Measurements from ENCODE around the gene SH3RF3.

The SH3RF3 gene

DNA sequence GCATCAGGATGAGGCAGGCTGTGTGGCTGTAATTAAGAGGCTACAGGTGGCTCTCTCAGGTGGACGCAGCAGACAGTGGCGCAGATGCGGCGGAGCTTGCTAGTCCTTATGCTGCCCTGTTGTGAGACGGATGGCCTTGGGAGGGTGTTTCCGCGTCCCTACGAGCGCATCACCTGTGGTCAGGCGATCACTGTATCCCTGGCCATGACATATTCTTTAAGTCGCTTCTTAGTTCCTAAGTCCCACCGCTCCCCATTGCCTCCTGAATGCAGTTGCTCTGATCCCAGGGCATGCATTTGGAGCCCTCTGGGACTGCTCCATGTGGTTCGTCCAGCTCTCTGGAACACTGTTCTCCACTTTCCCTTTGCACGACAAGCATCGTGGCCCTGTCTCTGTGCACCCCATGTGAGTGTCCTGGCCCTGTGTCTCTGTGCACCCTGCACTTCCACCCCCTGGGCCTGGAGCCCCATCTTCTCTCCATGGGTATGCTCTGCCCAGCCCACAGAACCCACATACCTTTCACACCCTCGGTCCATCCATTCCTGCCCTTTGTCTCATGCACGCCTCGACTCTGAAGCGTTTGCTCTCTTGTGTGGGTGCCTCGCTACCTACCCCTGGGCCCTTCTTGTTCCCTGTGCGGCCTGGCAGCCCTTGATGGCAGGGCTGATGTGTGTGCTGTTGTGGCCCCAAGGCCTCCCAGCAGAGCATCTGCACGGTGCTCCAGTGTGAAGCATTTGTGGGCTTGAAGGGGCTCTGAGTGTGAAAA, 74.4 kb downstream of the SH3RF3 start:
- no peak for DNase-seq (ENCODE audit: low read depth)

- no peak for DNase-seq (ENCODE audit: low read depth)
Observed at GRCh38 chr2:109204412-109204811, 75.4 kb downstream of the SH3RF3 start.

DNA sequence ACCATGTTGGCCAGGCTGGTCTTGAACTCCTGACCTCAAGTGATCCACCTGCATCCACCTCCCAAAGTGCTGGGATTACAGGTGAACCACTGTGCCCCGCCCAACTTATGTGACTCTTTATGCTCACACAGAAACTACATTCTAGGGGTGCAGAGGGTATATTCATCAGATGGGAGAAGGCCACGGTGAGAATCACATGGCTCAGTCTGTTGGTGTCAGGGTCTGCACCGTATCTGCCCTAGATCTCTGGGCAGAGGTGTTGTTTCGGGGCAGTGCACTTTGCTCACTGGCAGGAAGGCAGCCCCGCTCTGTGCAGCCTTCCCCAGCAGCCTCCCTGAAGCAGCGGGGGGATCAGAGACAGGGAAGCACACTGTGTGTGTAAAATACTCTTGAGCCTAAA, 76.4 kb downstream of the SH3RF3 start:
- no peak for DNase-seq (ENCODE audit: low read depth)

- DNase-seq (ENCODE audit: low read depth): no peak
Observed at GRCh38 chr2:109206569-109207146, 77.7 kb downstream of the SH3RF3 start.

DNA sequence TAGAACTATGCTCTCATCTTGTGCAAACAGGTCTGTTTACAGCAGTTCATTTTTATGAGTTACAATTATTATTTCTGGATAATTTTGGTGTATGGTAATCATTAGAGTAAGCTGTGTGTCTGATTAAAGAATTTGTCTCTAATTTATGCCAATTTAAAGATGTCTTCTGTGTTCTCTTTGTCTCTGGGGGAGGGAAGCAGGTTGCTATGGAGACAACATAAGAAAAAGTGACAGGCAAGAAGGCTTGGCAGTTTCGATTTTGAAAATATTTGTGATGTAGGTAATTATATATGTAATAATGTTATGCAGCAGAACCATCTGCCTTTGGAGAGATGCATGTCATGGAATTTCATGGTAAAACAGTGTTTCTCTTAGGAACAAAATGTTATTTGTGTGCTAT, 78.2 kb downstream of the SH3RF3 start:
- no peak for DNase-seq (ENCODE audit: low read depth)

- no peak for DNase-seq (ENCODE audit: low read depth)
Observed at GRCh38 chr2:109208071-109208950, 79.3 kb downstream of the SH3RF3 start.

DNA sequence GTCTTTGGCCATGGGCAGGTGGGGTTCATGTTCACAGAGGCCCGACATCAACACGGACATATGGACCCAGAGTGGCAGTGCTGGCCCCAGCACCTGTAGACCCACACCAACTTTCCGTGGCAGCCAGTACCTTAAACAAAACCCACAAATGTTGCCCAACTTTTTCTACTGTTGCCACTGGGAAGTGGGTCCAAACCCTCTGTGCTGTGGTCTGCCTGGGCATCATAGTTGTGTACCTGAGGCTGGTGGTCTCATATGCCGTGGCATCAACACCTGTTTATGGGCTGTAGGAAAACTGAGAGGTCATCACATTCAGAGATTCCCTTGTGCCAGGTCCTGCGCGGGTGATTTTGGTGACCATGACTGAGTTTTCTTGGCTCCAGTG, 79.9 kb downstream of the SH3RF3 start:
- no peak for DNase-seq (ENCODE audit: low read depth)

GRCh38 chr2:109209412-109209811, 80.4 kb downstream of the SH3RF3 start:
- DNase-seq (ENCODE audit: low read depth): no peak

DNA sequence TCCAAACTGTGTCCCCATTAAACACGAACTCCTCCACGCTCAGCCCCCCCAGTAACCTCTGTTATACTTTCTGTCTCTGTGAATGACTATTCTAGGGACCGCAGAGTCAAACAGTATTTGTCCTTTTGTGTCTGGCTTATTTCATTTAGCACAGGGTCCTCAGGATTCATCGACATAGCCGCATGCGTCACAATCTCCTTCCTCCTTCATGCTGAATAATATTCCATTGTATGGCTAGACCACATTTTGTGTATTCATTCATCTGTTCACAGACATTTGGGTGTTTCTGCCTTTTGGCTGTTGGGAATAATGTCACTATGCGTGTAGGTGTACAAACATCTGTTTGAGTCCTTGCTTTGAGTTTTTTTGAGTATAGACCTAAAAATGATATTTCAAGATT, 80.9 kb downstream of the SH3RF3 start:
- no peak for DNase-seq (ENCODE audit: low read depth)

- DNase-seq (ENCODE audit: low read depth): no peak
Observed at GRCh38 chr2:109210431-109211200, 81.6 kb downstream of the SH3RF3 start.

DNA sequence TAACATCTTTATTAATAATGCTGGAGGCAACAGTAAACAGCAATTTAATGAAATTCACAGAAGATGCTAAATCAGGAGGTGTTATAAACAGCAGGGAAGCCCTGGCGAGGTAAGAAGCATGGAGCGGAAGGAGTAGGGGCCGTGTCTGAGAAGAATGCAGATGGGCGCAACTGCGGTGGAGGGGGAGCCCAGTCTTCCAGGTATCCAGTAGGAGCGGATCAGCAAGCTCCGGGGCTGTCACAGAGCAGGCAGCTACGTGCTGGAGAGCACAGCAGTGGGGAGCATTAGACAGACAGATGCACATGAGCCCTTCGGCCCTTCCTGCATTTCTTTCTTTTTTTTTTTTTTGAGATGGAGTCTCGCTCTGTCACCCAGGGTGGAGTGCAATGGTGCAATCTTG, 82.3 kb downstream of the SH3RF3 start:
- no peak for DNase-seq (ENCODE audit: low read depth)

DNA sequence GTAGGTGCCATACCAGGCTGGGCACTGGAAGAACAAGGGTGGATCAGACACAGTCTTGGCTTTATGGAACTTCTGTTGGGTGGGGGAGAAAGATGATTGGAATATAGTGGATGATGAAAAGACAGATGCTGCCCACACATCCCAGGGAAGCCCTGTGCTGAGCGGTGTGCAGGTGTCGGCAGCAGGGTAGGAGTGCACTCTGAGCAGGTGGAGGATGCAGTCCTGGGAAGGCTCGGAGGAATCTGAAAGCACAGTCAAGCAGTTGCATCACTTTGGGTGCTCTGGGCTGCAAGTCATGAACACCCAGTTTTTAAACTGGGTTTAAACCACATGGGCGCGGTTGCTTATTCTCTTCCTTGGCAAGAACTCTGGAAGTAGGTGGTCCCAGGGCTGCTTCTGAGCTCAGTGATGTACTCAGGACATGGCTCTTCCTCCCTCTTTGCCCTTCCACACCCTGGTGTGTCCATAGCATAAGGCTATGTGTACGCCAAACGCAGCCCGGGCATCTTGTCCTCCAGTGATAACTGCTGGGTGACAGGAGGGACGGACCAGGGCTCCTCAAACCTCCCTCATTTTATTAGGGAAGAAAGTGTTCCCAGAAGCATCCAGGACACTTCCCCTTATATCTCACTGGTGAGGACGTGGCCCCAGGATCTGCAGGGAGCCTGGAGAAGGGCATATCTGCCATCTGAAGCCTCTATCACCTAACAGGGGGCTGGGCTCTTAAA, 84.0 kb downstream of the SH3RF3 start:
- DNase-seq (ENCODE audit: low read depth): no peak

GRCh38 chr2:109213646-109214433, 84.8 kb downstream of the SH3RF3 start:
- peak; percentile 49 for DNase-seq (ENCODE audit: low read depth)

GRCh38 chr2:109214651-109215371, 85.8 kb downstream of the SH3RF3 start:
- DNase-seq (ENCODE audit: low read depth): no peak

- no peak for DNase-seq (ENCODE audit: low read depth)
Observed at GRCh38 chr2:109215866-109216265, 86.9 kb downstream of the SH3RF3 start.

- DNase-seq (ENCODE audit: low read depth): no peak
Observed at GRCh38 chr2:109216332-109216731, 87.3 kb downstream of the SH3RF3 start.

DNA sequence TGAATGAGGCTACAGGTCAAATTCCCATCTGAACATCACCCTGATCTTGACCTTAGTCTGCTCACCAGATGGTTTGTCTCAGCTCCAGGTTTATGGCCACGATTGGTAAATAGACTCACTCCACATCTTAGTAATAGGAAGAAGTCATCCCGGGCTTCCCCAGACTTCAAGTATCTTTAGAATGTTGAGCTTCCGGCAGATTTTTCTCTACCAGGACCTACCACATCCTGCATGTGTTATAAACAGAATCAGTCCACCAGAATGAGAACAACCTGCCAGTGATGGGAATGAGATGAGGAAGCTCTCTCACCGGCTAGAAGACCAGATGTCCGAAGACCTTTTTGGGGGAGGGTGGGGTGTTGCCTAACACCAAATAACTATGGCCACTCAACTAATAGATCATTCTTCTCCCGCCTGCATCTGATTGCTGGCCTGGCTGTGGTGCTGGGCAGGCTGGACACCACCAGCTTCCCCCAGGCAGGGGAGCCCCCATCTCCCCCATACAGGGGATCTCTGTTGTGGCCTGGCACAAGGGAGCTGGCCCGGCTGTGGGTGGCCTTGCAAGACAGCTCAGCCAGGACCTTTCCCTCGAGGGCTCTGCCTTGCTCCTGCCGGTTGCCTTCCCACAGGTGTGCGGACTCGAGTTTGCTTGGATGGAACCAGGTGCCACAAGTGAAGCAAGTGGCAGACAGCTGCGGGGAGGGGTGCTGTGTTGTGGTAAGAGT, 88.5 kb downstream of the SH3RF3 start:
- DNase-seq (ENCODE audit: low read depth): no peak

DNA sequence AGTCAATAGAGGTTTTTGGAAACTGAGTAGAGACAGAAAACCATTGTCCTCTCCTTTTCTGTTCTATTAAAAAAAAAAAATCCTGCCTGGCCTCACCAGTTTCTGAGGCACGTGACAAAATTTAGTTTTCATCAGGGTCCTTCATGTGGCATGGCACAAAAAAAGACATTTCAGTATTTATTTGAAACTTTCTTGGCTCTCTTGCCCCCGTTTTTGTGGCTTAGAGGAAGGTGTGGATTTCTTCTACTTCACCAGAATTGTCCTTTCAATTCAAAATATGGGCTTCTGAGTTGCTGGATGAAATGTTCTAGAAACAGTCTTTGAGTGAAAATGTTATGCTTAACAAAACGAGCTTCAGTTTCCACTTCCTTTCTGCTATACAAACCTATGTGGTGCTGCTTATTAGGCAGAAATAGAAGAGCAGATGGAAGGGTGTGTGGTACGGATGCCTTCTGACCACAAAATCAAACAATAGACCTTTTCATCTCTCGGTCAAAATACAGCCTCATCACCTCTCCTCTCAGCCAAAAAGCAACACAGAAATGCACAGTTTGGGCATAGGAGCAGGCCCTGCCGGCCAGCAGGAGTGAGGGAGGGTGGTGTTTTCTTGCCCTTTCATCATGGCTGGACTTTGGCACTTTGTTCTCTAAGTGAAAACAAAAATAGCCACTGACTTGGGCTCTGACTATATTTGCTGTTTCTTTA, 89.2 kb downstream of the SH3RF3 start:
- DNase-seq (ENCODE audit: low read depth): no peak

- no peak for DNase-seq (ENCODE audit: low read depth)
Observed at GRCh38 chr2:109218792-109219126, 89.8 kb downstream of the SH3RF3 start.

All from activated T-cell treated with anti-CD3 and anti-CD28 coated beads for 24 hours (primary cell).